Ammon's horn (tissue), 1 donor: Measurements from ENCODE around the gene NUAK2.
A peak's percentile ranks its signal among the peaks of the same experiment; 100 is the strongest.
"Not testable (repeated sequence)": the region's sequence is repeated elsewhere in the genome, so short reads cannot be mapped to it uniquely, and the experiment has no call there.

ENCODE experiments used
- DNase-seq: peaks from one replicate; pipeline ENCODE4 v3.0.0-alpha.2; 2016; ENCODE audit warnings: low spot score

The NUAK2 gene

GRCh38 chr1:205297546-205298177 lies 23.9 kb downstream of the NUAK2 start:
- not testable (repeated sequence) for DNase-seq

GRCh38 chr1:205296154-205296553 lies 25.4 kb downstream of the NUAK2 start:
- DNase-seq = no peak

- no peak for DNase-seq
Observed at GRCh38 chr1:205294934-205295333, 26.6 kb downstream of the NUAK2 start.

- no peak for DNase-seq
Observed at GRCh38 chr1:205294175-205294917, 27.2 kb downstream of the NUAK2 start.

- DNase-seq = no peak
Observed at GRCh38 chr1:205293350-205294074, 28.0 kb downstream of the NUAK2 start.

GRCh38 chr1:205291596-205291995 lies 29.9 kb downstream of the NUAK2 start:
- no peak for DNase-seq

GRCh38 chr1:205287767-205288559 lies 33.6 kb downstream of the NUAK2 start:
- DNase-seq = peak; percentile 76

- DNase-seq = no peak
Observed at GRCh38 chr1:205287076-205287475, 34.5 kb downstream of the NUAK2 start.

GRCh38 chr1:205286335-205286950 lies 35.1 kb downstream of the NUAK2 start:
- no peak for DNase-seq

GRCh38 chr1:205285381-205286101 lies 36.0 kb downstream of the NUAK2 start:
- DNase-seq = no peak

GRCh38 chr1:205284420-205285144 lies 37.0 kb downstream of the NUAK2 start:
- DNase-seq = peak; percentile 96

- DNase-seq = no peak
Observed at GRCh38 chr1:205283270-205284147, 38.0 kb downstream of the NUAK2 start.

GRCh38 chr1:205280666-205281395 lies 40.7 kb downstream of the NUAK2 start:
- not testable (repeated sequence) for DNase-seq

GRCh38 chr1:205279986-205280385 lies 41.6 kb downstream of the NUAK2 start:
- no peak for DNase-seq

GRCh38 chr1:205276689-205277065 lies 44.9 kb downstream of the NUAK2 start:
- DNase-seq = no peak

GRCh38 chr1:205275916-205276688 lies 45.4 kb downstream of the NUAK2 start:
- peak; percentile 75 for DNase-seq

- no peak for DNase-seq
Observed at GRCh38 chr1:205275133-205275532, 46.4 kb downstream of the NUAK2 start.
